HG02852 (cell line): ENCODE measurements around the gene COL27A1.
"Not testable (repeated sequence)": the region's sequence is repeated elsewhere in the genome, so short reads cannot be mapped to it uniquely, and the experiment has no call there.

ENCODE experiments used
- ATAC-seq: cut with Tn5 transposase; IDR thresholded peaks from one replicate; pipeline ENCODE4 v1.9.1; 2021; ENCODE audit warnings: mild to moderate bottlenecking, moderate library complexity; ENCODE audit not compliant: unreplicated experiment

COL27A1 gene

DNA sequence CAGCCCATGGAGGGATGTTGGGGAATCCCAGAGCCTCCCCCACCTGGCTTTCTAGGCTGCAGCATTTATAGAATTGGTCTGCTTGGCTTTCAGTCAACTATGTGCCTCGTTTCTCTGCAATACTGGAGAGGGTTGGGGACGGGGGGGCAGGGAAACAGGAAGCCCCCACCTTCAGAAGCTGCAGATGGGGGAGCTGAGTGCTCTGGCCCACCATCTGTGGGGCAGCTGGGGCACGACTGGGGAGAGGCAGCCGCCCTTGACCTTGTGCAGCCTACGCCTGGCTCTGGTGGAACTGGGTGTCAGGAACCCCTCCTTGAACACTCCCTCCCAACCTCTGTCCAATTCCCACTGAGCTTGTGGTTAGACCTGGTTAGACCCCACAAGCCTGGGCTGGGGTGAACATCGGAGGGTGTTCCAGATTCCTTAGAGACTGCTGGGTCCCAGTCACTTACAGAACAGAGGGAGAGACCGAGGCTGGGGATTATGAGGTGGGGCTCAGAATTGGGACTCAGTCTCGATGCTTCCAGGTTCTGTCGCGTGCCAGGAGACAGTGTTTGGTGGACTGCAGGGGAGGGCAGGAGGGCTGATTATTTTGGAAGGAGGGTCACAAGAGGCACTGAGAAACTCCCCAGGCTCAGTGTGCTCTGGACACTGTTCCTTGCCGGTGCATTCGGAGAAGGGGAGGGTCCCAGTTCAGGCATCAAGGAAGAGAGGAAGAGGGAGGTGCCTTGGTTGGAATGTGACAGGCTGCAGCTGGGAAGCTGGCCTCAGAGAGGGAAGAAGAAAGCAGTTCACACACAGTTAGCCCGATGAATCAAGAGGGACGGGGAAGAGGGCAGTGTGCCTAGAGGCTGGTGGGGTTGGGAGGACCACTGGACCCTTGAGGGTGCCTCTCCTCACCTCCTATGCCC is 25.6 kb downstream of the COL27A1 start:
- no peak for ATAC-seq

DNA sequence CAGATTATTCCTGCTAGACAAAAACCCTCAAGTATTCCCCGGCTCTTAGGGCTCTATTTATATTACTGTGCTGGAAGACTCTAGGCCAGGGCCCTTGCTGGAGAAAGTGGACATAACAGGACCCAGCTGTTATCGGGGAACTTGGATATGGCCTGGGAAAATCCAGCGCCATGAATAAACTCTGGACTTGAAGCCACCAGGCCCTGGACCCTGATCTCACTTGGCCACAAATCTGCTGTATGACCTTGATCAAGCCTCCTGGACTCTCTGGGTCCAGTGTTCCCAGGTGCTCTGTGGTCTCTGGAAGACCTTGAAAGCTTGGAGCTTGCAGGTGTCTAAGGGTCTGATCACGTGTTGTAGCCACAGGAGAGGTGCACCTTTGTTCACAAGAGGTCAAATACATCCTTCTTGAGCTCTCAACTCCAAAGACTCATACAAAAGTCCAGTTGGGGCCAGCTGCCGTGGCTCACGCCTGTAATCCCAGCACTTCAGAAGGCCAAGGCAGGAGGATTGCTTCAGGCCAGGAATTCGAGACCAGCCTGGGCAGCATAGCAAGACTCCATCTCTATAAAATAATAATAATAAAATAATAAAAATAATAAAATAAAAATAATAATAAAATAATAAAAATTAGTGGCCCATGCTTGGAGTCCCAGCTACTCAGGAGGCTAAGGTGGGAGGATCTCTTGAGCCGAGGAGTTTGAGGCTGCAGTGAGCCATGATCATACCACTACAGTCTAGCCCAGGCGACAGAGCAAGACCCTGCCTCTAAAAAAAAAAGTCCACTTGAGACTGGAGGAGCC is 26.5 kb downstream of the COL27A1 start:
- ATAC-seq: no peak

DNA sequence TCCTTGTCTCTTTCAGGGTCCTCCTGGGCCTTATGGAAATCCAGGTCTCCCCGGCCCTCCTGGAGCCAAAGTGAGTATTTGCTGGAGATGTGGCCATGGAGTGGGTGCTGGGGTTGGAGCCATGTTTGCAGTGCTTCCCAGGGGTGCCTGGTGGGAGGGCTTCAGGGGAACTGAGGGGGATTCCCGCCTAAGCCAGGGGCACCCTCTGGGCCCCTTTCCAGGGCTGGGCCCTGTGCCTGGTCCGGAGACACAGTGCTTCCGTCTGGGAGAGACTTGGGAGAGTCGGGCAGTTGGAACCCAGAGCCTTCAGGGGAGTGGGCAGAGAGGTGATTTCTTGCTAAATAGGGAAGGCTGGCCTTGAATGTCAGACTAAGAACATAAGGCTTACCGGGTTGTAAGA is 27.7 kb downstream of the COL27A1 start:
- ATAC-seq: no peak

DNA sequence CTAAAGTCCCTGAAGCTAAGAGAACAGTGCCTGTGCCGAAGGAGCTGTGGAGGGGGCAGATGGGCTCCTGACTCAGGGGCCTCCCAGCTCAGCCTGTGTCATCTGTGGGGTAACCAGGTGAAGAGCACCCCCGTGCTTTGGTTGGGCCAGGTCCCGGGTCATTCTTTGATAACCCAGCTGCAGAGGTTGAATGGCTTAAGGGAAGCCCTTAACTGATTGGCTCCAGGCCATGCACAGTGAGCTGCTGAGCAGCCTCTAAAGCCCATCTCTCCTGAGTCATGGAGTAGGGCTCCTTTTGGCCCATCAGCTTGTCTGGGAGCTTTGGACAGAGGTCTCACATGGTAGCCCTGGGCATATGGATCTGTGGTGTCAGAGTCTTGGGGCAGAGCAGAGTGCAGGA is 28.7 kb downstream of the COL27A1 start:
- no peak for ATAC-seq

DNA sequence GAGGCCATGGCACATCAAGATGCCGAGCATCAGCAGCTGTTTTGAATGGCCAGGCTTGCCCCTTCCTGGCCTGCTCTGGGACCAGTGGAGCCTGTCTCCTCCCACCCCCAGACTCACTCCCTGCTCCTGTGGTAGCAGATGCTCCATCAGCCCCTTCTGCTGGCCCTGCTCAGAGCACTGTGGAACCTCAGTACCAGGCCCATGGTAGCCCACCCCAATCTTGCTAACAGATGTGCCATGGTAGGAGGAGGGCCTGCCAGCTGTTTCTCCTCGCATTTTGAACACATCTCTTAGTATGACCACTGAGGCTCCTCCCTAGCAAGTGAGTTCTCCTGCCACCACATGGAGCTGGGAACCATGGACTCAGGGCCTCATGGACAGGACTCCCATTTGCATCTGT is 29.5 kb downstream of the COL27A1 start:
- ATAC-seq: no peak

DNA sequence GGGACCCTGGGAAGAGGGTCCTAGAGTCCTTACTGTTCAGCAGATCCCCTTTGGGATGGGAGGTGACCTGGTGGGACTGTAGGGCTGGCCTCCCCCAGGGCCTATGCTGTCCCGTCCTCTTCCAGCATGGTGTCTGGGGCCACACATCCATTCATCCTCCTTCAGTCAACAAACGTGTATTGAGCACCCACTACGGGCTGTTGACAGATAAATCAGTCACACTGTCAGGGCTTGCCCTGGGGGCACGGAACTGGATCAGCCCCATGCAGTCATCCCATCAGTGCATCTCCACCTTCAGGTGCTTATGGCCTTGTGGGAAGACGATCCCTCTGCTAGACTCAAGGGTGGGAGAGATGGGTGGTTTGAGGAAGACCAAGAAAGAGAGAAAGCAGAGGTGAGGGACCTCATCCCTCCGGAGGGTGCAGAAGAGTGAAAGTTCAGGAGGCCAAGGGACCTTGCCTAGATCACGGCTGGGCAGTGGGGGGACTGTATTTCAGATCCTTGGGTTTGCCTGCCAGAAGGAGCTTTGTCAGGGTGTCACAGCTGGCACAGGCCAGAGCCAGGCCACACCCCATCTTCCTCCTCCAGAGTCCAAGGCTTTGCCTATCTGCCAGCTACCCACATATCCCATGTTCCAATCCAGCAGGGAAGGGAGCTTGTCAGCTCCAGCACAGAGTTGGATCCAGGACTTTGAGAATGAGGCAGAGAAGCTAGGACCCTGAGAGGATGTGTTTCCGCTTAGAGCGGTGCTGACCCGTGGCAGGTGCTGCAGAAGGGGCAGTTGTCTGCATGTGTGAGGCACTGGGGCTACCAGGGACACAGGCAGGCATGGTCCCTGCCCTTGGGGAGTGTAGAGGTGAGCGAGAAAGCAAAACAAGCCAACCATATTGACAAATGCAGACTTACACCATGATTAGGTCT is 30.5 kb downstream of the COL27A1 start:
- ATAC-seq: no peak

DNA sequence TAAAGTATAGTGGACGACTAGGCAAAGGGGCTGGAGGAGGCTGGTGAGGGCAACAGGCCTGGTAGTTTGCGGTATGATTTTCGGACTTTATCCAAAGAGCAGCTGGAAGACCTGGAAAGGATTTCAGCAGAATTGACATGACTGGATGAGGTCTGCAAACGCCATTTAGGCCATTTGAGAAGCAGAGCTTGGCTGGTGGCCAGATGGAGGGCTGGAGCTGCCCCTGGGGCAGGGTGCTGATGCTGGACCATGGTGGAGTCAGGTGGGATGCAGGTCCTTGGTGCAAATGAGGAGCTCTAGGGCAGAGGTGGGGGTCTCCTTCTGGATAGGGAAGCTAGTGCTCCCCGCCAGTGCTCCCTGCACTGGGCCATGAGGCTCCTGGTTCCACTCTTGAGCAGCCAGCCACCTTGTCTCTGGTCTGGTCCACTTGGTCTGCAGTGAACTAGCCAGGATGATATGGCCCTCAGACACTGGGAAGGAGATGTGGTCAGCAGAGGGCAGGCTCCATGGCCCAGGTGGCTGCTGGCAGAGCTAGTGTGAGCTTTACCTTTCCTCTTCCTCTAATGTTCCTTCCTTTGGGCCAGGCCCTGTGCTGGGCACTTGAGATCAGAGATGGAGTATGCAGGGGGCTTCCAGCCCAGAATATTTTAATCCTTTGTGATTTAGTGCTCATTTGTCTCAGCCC is 31.4 kb downstream of the COL27A1 start:
- no peak for ATAC-seq

DNA sequence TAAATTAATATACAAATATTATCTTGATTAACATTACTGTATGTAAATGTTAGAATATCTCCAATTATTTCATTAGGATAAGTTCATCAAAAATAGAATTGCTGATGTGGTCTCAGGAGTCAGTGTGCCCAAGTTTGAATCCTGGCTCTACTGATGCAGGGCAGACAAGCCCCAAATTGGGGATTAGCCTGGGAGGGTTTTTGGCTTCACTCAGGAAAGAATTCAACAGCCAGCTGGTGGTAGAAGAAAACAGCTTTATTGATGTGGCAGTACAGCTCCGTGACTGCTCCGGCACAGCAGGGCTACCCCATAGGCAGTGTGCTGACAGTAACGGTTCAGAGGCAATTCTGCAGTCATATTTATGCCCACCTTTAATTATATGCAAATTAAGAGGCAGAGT is 32.5 kb downstream of the COL27A1 start:
- no peak for ATAC-seq

DNA sequence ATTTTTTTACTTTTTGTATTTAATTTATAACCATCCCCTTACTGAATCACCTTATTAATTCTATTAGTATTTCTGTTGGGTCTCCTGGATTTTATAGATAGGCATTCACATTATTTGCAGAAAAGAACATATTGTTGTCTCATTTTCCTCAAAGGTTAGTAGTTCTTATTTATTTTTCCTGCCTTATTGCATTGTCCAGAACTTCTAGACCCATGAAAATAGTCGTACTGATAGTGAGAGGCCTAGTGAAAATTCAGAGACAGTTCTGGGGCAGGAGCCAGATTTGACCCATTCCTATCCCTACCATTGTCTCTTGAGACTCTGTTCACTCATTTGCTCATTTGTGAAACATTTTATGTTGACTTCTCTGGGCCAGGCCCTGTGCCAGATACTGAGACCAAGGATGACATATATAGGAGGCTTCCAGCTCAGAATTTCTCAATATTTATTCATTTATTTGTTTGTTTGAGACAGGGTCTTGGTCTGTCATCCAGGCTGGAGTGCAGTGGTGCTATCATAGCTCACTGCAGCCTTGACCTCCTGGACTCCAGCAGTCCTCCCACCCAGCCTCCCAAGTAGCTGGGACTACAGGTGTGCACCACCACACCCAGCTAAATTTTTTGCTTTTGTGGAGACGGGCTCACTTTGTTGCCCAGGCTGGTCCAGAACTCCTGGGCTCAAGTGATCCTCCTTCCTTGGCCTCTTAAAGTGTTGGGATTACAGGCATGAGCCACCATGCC is 34.7 kb downstream of the COL27A1 start:
- ATAC-seq: no peak

DNA sequence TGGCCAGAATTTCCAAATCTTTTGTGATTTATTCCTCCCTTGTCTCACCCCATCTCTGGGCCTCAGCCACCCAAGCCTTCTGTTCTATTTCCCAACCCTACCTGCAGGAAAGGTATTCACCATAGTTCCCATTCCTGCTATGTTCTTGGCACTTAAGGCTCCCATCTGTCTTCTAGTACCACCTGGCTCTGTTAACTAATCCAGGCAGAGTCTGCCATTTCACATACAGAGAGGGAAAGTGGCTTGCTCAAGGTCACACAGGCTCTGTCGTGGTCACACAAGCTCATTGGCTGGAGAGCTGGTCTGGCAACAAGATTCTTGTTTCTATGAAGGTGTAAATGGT is 35.2 kb downstream of the COL27A1 start:
- no peak for ATAC-seq

DNA sequence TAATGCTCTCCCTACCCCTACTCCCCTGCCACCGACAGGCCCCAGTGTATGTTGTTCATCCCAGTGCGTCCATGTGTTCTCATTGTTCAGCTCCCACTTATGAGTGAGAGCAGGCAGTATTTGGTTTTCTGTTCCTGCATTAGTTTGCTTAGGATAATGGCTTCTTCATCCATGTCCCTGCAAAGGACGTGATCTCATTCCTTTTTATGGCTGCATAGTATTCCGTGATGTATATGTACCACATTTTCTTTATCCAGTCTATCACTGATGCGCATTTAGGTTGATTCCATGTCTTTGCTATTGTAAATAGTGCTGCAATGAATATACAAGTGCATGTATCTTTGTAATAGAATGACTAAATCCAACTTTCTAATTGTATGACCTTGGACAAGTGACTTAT is 36.1 kb downstream of the COL27A1 start:
- not testable (repeated sequence) for ATAC-seq

DNA sequence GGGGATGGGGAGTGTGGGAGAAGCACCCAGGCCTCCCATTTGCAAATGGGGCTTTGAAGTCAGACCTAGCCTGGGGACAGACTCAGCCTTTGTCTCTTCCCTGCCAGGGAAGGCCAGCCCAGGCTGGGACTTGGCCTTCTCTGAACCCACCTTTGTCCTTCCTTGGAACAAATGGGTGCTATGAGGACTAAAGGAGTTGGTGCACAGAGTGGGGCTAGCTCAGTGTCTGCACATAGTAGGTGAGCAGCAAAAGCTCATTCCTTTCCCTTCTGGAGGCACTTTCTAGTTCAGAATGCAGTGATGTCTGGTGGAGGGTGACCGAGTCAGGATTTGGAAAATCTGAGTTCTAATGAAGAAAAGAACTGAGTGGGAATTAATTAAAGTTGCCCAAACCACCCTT is 37.2 kb downstream of the COL27A1 start:
- ATAC-seq: no peak

DNA sequence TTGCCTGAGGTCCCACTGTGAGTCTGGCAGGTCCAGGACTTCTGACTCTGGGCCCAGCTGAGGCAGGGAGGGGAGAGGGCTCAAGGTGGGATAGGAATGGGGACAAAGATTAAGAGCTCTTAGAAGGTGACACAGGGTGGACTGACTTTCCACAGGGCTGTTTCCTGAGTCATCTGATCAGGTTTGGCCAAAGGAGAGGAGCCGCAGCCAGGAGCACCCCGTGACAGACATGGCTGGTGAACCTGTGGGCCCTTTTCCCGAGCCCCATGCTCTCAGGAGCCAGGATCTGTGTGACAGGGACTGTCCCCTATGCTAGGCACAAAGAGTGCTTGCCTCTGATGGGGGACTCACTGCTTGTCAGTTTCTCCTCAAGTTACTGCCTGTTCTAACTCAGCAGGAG is 37.8 kb downstream of the COL27A1 start:
- ATAC-seq: no peak

DNA sequence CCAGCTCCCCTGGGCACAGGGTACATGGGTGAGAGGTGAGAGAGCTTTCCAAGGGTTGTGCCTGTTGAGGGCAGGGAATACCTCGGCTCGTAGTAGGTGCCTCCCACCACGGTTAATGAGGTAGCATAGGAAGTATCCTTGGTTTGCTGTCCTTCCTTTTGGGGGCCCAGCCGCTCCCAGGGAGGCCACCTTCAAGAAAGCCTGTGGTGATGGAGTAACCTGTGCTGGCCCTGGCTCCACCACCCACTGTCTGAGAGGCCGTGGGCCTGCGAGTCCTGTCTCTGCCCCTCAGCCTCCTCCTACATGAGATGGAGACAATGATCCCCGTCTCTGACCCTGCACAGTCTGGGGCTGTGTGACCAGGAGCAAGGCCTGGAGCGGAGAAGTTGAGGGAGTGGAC is 40.8 kb downstream of the COL27A1 start:
- no peak for ATAC-seq

DNA sequence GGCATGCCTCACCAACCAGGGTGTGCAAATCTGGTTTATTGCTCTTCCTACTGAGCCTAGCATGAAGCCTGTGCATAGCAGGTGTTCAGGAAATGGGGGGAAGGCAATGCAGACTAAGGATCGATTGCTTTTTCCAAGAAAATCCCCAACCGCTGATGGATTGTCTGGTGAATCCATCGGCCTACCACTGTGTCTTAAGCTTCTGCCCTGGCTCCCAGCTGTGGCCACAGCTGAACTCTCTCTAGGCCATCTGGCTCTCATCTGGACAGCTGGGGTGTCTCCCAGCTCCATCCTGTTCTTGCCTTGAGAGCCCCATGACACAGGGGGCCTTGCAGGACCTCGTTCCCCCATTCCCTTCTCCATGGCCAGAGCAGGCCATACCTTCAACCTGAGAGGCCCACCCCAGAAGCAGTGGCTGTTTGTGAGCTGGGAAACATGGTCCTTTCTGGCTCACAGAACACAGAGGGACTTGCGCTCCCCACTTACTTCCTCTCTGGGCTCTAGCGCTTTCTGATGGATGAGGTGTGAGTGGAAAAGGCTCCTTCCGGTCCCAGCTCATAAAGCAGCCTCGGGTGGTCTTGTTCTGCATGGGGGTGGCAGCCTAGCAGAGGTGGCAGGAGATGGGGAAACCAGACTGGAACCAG is 41.8 kb downstream of the COL27A1 start:
- ATAC-seq: no peak

DNA sequence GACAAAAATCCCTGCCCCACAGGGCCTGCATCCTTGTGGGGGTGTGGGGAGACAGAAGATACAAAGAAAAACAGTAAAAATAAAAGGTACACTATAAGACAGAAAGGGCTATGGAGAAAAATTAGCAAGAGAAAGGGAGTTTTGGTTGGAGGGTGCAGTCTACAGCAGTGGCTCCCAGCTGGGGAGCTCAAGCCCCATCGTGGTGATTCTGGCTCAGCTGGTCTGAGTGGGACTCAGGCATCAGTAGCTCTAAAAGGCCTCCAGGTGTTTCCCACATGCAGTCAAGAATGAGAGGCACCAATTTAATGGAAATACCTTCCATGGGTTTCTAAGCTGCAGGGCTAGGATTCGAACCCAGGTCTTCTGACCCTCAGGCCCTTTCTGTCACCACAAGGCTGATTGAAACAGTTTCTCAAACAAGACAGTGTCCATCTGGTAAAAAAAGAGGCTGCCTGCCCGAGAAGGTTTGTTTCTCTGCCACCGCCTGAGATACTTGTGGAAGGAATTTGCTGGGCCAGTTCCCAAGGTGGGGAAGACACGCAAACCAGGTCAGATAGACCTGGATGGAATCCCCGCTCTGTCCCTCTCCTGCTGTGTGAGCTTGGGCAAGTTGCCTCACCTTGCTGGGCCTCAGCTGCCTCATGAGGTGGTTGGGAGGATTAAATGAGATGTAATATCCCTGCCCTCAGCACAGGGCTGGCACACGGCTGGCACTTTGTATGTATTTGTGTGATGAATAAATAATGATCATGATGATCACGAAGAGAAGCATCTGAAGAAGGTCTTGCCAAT is 43.1 kb downstream of the COL27A1 start:
- no peak for ATAC-seq

DNA sequence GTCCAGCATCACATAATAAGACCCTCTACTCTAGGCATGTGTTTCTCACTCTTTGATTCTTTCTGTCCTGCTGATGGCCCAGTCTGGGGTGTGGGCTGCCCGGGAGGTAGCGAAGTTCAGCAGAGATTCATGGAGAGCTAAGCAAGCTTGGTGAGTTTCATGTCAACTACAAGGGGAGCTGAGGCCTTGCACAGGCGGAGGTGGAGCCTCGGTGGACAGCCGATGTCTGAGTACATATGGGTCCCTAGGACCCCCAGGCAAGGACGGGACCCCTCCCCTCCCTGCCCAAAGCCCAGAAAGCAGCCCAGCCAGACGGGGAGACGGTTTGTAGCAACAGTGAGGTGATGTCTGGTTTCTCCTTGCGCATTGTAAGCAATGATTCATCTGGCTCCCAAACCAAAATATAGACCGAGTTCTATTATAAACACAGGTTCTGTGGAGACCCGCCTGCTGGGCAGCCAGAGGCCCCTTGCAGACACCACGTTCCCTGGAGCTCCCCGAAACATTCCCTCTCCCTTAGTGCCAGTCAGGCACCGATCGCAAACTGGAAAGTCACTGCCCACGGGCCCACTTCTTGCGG is 45.5 kb downstream of the COL27A1 start:
- no peak for ATAC-seq

DNA sequence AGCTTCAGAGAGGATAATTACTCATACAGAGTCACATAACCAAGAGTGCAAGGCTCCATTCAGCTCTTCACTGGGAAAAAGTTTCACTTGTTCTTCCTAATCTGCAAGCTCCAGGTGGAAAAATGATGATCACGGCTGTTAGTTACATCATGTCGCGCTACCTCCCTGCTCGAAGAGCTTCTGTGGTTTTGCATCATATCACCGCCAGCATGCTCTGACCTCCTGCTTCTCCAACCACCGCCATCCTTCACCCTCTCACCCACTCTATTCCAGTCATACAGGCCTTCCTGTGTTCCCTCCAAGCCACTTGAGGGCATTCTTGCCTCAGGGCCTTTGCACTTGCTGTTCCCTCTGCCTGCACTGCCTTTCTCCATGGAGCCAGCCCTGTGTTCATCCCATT is 47.1 kb downstream of the COL27A1 start:
- ATAC-seq: no peak
